Ramos (cell line): ENCODE results near the gene SLC4A9.

Source experiments
- in situ Hi-C: fragments of 300-500 bp; cut with MboI; formaldehyde crosslinking; loops from one replicate; pipeline ENCODE4 v1.14.3; 2022; ENCODE audit warnings: low sequenced_read_pairs; ENCODE audit not compliant: unreplicated experiment

Gene SLC4A9

DNA sequence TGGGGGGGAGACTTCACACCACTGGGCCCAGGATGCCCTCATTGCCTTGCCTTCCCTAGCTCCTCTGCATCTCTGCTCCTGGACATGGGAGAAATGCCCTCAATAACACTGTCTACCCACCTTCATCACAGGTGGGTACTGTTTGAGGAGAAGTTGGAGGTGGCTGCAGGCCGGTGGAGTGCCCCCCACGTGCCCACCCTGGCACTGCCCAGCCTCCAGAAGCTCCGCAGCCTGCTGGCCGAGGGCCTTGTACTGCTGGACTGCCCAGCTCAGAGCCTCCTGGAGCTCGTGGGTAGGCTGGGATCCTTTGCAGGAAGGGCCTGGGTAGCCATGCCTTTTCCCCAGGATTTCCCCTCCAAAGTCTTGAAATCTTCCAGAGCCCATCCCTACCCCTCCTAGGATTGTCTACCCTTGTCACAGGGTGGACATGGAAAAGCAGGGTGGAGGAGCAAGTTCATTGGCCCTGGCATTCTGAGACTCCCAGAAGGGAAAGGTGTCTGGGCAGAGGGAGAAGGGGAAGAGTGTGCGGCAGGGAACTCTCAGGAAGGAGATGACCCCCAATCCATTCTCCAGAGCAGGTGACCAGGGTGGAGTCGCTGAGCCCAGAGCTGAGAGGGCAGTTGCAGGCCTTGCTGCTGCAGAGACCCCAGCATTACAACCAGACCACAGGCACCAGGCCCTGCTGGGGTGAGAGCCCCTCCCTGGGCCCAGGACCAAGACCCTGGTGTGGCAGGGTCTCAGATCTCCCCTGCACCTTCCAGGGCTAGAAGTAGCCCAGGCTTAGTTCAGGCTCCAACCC, 886 bp downstream of the SLC4A9 start:
- in situ Hi-C loops, result loop anchor here (10.0 to 25.0 kb wide), 2 partner anchors 274 to 676 kb away; partner anchors contain the start of genes CD14 and TMCO6

- in situ Hi-C loops, result loop anchor here (10.0 to 25.0 kb wide), 2 partner anchors 273 to 675 kb away; partner anchors contain the start of genes CD14 and TMCO6
Measured at GRCh38 chr5:140361901-140362300, 1.9 kb downstream of the SLC4A9 start.

DNA sequence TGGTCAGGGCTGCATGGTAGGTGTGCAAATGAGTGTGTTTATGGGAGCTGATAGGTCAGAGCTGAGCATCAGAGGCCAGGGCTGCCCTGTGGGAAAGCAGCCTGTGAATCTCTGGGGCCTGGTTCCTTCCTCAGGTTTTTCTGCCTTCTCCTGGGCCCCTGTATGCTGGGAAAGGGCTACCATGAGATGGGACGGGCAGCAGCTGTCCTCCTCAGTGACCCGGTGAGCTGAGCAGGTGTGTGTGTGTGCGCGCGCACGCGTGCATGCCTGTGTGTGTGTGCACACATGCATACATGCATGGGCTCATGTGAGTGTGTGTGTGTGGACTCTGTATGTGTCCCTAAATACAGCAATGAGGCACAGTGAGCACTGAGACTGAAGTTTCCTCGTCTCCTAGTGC, 2.3 kb downstream of the SLC4A9 start:
- in situ Hi-C loops, result loop anchor here (10.0 to 25.0 kb wide), 2 partner anchors 272 to 675 kb away; partner anchors contain the start of genes CD14 and TMCO6

DNA sequence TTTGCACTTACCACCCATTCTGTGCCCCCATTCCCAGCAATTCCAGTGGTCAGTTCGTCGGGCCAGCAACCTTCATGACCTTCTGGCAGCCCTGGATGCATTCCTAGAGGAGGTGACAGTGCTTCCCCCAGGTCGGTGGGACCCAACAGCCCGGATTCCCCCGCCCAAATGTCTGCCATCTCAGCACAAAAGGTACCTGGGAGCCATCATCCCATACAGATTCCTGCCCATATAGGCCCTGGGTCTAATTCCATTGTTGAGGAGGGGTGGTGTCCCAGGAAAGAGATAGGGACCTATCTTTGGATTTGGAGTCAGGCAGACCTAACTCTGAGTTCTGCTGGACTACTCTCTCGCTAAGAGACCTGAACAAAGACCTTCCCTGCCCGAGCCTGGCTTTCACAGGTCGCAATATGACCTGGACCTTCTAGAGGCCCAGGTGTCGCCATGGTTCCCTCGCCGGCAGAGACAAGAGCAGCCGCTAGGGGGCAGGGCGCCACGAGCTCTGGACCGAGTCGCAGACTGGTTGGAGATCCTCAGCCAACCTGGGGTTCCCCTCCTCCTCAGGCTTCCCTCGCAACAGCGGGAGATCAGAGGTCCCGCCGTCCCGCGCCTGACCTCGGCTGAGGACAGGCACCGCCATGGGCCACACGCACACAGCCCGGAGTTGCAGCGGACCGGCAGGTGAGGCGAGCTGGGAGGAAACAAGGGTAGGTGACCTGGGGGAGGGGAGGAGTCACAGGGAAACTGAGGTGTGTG, 3.1 kb downstream of the SLC4A9 start:
- in situ Hi-C loops, result loop anchor here (10.0 to 25.0 kb wide), 2 partner anchors 272 to 674 kb away; partner anchors contain the start of genes CD14 and TMCO6

DNA sequence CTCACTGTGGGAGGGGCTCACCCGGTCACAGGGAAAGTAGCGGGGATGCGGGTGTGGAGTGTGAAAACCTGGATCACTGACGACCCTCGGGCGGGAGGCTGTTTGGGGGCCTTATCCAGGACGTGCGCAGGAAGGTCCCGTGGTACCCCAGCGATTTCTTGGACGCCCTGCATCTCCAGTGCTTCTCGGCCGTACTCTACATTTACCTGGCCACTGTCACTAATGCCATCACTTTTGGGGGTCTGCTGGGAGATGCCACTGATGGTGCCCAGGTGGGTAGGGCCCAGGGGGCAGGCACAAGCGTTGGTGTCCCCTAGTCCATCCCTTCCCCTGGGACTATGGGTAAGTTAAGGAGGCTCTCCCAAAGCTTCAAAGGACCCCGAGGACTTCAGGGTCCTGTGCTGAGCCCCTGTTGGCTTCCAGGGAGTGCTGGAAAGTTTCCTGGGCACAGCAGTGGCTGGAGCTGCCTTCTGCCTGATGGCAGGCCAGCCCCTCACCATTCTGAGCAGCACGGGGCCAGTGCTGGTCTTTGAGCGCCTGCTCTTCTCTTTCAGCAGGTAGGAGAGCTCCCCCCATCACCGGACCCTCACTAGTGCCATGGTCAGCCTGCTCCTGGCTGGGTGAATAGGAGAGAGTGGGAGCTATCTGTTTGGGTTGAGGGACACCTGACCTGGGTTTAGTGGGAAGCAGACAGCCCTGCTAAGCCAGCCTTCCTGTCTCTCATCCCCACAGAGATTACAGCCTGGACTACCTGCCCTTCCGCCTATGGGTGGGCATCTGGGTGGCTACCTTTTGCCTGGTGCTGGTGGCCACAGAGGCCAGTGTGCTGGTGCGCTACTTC, 3.9 kb downstream of the SLC4A9 start:
- in situ Hi-C loops, result loop anchor here (10.0 to 25.0 kb wide), 2 partner anchors 271 to 673 kb away; partner anchors contain the start of genes CD14 and TMCO6

- in situ Hi-C loops, result loop anchor here (10.0 to 25.0 kb wide), 2 partner anchors 270 to 673 kb away; partner anchors contain the start of genes CD14 and TMCO6
Measured at GRCh38 chr5:140364472-140364765, 4.4 kb downstream of the SLC4A9 start.

DNA sequence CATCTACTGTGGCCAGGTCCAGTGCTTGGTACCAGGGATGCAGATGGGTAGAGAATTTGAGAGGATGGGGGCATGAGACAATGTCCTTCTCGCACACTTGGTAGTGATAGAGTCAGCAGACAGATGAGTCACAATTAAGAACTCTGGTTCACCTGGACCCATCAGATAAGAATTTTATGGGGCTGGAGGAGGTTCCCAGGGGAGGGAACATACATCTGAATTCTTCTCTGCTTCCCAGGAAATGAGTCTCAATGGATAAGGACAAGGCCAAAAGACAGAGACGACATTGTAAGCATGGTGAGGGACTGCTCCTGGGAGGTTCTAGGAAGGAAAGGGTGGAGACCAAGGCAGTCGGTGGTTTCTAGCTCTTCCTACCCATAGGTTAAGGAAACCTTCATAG, 5.3 kb downstream of the SLC4A9 start:
- in situ Hi-C loops, result loop anchor here (5.0 to 25.0 kb wide), 3 partner anchors 270 to 672 kb away; partner anchors contain the start of genes CD14 and TMCO6

- in situ Hi-C loops, result loop anchor here (5.0 to 25.0 kb wide), 3 partner anchors 269 to 671 kb away; partner anchors contain the start of genes CD14 and TMCO6
Measured at GRCh38 chr5:140365941-140366340, 5.9 kb downstream of the SLC4A9 start.

- in situ Hi-C loops, result loop anchor here (5.0 to 25.0 kb wide), 3 partner anchors 268 to 671 kb away; partner anchors contain the start of genes CD14 and TMCO6
Measured at GRCh38 chr5:140366589-140367255, 6.7 kb downstream of the SLC4A9 start.

DNA sequence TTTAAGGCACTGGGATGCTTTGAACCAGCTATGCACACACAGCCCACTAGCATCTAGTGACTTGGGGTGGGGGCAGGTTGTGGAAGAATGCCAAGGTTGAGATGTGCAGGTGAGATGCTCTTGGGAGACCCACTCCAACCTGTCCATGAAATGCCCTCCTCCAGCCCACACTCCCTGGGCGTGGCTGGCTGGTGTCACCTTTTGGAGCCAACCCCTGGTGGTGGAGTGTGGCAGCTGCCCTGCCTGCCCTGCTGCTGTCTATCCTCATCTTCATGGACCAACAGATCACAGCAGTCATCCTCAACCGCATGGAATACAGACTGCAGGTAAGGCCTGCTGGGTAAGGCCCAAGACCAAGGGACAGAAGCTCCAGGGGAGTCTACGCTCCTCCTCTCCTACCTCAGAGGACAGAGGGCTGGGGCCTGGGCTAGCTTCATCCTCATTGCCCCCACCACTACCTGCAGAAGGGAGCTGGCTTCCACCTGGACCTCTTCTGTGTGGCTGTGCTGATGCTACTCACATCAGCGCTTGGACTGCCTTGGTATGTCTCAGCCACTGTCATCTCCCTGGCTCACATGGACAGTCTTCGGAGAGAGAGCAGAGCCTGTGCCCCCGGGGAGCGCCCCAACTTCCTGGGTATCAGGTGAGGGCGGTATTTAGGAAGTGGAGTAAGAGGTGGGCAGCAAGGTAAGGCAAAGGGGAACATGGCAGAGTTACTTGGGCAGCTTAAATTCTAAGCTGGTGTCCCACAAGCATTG, 7.4 kb downstream of the SLC4A9 start:
- in situ Hi-C loops, result loop anchor here (5.0 to 25.0 kb wide), 3 partner anchors 267 to 670 kb away; partner anchors contain the start of genes CD14 and TMCO6

DNA sequence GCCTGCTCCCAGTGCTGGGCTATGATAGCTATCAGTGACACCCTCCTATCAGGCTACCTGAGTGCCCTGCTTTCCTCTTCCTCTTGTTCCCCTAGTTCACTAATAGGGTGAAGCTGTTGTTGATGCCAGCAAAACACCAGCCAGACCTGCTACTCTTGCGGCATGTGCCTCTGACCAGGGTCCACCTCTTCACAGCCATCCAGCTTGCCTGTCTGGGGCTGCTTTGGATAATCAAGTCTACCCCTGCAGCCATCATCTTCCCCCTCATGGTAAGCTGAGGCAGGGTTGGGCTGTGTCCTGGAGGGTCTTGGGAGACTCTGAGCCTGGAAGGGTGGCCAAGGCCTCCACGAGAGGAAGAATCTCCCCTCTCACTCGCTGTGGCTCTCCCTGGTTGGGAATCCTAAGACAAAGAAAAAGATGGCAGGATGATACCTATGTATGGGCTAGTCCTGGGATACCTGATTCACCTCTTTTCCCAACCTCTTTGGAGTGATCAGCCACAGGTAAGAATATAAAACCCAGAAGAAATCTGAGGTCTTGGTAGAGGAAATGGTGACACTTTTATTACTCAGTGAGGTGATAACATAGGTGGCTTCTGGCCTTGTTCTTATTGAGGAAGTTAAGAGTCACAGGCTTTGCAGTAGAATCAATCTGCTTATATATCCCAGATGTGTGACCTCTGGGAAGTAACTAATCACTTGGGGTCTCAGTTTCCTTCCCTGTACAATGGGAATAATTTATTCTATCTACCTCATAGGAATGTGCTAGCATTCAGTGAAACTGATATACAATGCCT, 11.6 kb downstream of the SLC4A9 start:
- in situ Hi-C loops, result loop anchor here (25.0 kb wide), 1 partner anchor 666 kb away; no protein-coding TSS in a partner anchor

DNA sequence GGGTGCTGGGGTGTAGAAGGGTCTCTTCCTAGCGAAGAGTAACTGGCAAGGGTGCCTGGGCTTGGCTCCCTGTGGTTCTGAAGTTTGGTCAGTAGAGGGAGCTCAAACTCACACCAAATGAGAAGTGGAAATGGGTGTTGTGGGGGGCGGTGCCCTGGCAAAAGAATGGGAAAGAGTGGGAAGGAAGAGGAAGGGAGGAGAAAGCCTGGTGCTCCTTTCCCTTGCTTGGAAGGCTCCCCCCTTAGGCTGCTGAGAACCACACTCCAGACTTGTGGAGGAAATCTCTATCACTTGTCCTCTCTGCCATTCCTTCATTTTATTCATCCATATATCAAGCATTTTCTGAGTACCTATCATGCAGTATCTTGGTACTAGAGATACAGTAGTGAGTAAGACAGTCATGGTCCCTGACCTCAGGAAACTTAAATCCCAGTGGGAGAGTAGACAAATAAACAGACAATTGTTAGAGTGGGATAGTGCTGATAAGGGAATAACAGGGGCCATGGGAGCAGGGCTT, 13.0 kb downstream of the SLC4A9 start:
- in situ Hi-C loops, result loop anchor here (25.0 kb wide), 1 partner anchor 664 kb away; no protein-coding TSS in a partner anchor

DNA sequence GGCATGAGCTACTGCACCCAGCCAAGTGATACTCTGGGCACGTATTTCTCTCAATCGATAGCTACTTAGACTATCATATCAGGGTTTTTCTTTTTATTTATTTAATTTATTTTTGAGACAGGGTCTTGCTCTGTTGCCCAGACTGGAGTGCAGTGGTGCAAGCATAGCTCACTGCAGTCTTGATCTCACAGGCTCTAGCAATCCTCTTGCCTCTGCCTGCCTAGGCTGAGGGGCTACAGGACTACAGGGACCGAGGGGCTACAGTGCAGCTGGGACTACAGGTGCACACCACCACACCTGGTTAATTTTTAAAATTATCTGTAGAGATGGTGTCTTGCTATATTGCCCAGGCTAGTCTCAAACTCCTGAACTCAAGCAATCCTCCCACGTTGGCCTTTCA, 21.4 kb downstream of the SLC4A9 start:
- in situ Hi-C loops, result no loop called here

DNA sequence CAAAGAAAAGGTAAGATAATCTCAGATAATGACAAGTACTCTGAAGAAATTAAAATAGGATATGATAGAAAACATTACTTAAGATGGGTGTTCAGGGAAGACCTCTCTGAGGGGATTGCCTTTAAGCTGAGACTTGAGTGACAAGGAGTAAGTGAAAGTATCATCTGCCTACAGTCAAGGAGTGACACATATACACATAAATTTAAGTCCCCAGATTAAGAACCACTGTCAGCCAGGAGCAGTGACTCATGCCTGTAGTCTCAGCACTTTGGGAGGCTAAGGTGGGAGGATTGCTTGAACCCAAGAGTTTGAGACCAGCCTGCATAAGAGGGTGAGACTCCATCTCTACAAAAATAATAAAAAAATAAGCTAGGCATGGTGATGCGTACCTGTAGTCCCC, 22.0 kb downstream of the SLC4A9 start:
- in situ Hi-C loops, result no loop called here

- in situ Hi-C loops, result no loop called here
Measured at GRCh38 chr5:140382866-140383265, 22.9 kb downstream of the SLC4A9 start.

GRCh38 chr5:140383300-140383699, 23.3 kb downstream of the SLC4A9 start:
- in situ Hi-C loops, result no loop called here

GRCh38 chr5:140388052-140388451, 28.1 kb downstream of the SLC4A9 start:
- in situ Hi-C loops, result no loop called here
